ENCODE results near the gene CRYBB2.
A peak's percentile ranks its signal among the peaks of the same experiment; 100 is the strongest.
"Not testable (repeated sequence)": the region's sequence is repeated elsewhere in the genome, so short reads cannot be mapped to it uniquely, and the experiment has no call there.

Gene CRYBB2

DNA sequence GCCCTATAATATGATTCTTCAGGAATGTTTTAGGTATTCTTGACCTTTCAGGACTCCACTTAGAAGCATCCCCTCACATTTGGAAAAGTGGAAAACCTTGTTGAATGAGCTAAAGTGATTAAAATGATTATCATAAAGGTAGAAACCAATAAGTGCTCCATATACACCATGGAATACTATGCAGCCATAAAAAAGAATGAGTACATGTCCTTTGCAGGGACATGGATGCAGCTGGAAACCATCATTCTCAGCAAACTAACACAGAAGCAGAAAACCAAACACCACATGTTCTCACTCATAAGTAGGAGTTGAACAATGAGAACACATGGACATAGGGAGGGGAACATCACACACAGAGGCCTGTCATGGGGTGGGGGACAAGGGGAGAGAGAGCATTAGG, 14.3 kb downstream of the CRYBB2 start:
- DNase-seq (ENCODE audit: low read depth in 2 of 2): not testable (repeated sequence)

DNA sequence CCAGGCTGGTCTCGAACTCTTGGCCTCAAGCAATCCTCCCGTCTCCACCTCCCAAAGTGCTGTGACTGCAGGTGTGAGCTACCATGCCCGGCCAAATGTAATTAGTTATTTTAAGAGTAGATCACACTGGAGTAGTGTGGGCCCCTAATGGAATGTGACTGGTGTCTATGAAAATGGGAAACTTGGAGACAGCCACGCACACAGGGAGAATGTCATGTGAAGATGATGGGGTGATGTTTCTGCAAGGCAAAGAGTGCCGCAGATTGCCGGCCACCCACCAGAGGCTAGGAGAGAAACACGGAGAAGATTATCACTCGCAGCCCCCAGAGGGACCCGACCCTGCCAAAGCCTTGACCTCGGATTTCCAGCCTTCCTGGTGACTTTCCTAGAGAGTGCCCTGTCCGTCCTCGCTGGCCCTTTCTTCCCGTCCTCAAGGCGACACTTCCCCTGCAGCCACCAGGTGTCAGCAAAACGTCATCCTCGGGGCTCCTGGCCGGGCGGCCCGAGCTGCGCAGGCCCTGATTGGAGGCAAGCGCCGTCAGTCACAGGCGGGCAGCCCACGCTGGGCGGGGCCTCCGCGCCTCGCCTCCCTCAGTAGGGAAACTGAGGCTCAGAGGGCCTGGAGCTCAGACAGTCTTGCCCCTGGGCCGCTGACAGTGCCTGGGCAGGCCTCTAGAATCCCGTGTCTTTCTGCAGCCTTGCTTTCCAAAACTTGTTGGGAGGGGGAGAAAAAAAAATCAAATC, 16.3 kb downstream of the CRYBB2 start:
- peak in 1 of 2 donors; percentile 20 for DNase-seq (ENCODE audit: low read depth in 2 of 2)

GRCh38 chr22:25236417-25236816, 17.0 kb downstream of the CRYBB2 start:
- no peak for DNase-seq (ENCODE audit: low read depth in 2 of 2)

DNA sequence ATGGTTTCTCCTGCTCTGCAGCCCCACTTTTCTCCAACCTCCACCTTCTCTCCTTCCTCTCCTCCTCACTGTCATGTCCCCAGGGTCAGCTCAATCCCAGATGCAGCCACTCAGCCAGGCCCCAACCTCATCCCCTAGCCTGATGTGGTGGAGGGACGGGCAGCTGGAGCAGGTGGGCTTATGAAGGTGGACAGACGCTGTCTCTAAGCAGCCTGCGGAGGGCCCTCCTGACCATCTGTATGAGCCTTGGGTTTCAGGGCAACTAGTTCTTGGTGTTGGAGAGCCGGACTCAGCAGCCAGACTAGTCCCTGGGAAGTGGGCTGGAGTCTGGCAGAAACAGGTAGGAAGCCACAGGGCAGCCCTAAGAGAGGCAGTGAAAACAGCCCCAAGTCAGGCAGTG, 18.1 kb downstream of the CRYBB2 start:
- no peak for DNase-seq (ENCODE audit: low read depth in 2 of 2)

DNA sequence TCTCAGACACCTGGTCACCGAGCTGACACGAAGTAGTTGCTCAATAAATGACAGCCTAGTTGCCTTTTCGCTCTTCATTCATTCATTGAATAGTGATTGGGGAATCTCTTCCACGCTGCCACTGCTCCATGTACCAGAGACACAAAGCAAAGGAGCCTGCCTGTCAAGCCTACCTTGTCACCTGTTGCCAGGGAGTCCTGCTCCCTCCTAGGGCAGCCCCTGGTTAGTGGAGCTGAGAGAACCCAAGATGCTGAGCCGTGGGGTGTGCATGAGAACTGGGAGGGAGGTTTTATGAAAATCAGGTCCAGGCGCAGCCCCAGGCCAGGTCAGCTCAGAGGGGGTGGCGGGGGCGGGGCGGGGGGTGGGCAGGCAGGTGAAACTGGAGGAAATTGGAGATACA, 18.6 kb downstream of the CRYBB2 start:
- not testable (repeated sequence) for DNase-seq (ENCODE audit: low read depth in 2 of 2)

DNA sequence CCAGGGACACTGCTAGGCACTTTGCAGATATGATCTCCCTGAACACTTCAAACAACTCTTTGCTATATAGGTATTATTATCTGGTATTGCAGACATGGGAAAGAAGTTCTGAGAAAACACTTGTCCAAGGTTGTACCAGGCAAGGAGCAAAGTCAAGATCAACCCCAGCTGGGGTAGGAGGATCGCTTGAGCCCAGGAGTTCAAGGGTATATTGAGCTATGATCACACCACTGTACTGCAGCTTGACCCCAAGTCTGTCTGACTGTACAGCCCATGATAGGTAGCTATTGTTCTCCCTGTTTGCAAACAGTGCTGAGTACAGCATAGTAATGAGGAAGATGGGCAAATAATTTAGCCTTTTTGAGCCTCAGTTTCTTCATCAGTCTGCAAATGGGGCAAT, 35.7 kb downstream of the CRYBB2 start:
- DNase-seq (ENCODE audit: low read depth in 2 of 2): not testable (repeated sequence)

GRCh38 chr22:25267567-25267966, 48.1 kb downstream of the CRYBB2 start:
- DNase-seq (ENCODE audit: low read depth in 2 of 2): not testable (repeated sequence)

DNA sequence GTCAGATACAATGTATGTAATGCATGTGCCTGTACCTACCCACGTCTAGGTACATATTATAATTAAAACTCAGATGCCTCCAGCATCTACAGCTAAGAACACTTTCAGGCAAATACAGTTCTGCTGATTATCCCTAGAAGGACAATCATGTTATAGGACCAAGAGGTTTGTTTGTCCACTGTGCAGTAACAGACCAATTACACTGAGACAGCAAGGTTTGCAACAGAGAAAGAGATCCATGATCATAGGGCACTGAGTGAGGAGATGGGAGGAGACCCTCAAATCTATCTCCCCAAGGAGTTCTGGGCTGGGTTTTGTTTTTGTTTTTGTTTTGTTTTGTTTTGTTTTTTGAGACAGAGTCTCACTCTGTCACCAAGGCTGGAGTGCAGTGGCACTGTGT, 49.5 kb downstream of the CRYBB2 start:
- not testable (repeated sequence) for DNase-seq (ENCODE audit: low read depth in 2 of 2)

- DNase-seq (ENCODE audit: low read depth in 2 of 2): not testable (repeated sequence)
Observed at GRCh38 chr22:25270061-25270460, 50.6 kb downstream of the CRYBB2 start.

DNA sequence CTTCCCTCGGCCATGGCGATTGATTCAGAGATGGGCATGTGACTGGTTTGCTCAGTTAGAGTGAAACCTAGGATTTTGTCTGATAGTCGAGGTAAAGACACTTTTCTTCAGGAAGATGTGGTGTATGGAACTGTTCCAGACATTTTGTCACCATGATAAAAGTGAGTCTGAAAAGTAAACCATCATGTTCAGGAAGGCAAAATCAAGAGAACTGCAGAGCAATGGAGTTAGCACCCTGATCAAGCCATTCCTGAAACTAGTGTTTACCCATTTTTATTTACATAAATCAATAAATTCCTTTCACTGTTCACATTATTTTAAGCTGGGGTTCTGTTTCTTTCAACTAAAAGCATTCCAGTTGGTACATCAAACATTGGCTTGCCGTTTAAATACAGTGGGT, 53.8 kb downstream of the CRYBB2 start:
- DNase-seq (ENCODE audit: low read depth in 2 of 2): not testable (repeated sequence)

DNA sequence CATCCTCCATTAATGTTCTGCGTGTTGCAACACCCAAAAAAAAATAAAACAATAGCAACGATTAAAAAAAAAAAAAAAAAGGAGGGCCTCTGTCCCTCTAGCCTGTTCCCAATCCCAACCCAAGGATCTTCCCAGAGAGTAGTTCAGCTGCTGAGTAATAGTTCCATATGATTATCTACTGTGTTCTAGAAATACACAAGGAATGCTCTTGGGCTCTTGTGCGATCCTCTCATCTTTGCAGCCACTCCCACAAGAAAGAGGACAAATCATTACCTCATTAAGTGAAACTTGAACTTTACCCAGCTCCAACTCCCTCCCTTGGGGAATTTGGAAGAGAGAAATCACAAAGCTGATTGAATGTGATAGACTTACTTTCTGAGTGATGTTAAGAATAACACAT, 54.5 kb downstream of the CRYBB2 start:
- DNase-seq (ENCODE audit: low read depth in 2 of 2): not testable (repeated sequence)

GRCh38 chr22:25280118-25280517, 60.7 kb downstream of the CRYBB2 start:
- DNase-seq (ENCODE audit: low read depth in 2 of 2): not testable (repeated sequence)

Data from stimulated activated CD8-positive, alpha-beta memory T cell treated with anti-CD3 and anti-CD28 coated beads, Interleukin-2, amount 100 ng/mL, for 1 hour (primary cell).